ENCODE data around the gene AGFG2.

AGFG2 gene

GRCh38 chr7:100588438-100588837 lies 49.4 kb downstream of the AGFG2 start:
- no peak for DNase-seq

DNA sequence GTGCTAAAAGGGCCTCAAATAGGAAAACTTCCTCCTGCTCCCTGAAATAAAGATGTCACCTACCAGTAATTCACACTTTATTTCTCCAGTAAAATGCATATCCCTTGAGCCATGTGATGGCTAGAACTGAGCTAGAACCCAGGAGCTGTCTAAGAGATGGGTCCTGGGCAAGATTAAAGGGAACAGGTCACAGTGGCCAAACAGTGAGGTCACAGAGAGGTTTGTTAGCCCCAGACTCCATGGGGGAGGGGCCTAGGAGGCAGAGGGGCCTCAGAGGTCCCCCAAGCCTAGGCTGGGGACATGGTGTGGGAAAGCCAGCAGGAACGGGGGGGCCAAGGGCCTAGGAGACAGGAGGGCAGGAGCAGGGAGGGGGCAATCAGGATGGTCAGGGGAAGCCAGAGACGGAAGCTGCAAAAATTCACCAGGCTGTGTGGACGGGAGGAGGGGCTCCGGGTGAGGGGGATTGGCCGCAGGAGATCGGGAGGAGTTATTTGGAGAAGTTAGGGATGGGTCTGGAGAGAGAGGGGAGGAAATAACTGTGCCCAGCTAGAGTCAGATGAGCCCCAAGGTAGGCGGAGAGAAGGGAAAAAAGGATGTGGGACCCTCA lies 50.4 kb downstream of the AGFG2 start:
- DNase-seq = no peak

GRCh38 chr7:100590077-100590737 lies 51.2 kb downstream of the AGFG2 start:
- no peak for DNase-seq

DNA sequence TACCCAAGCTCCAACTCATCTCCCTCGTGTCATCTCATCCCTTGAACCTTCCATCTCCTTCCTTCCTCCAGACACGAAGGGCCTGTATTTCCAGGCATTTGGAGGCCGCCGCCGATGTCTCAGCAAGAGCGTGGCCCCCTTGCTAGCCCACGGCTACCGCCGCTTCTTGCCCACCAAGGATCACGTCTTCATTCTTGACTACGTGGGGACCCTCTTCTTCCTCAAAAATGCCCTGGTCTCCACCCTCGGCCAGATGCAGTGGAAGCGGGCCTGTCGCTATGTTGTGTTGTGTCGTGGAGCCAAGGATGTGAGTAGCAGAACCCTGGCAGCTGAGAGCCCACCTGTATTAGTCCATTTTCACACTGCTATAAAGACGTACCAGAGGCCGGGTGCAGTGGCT lies 52.6 kb downstream of the AGFG2 start:
- DNase-seq = no peak

DNA sequence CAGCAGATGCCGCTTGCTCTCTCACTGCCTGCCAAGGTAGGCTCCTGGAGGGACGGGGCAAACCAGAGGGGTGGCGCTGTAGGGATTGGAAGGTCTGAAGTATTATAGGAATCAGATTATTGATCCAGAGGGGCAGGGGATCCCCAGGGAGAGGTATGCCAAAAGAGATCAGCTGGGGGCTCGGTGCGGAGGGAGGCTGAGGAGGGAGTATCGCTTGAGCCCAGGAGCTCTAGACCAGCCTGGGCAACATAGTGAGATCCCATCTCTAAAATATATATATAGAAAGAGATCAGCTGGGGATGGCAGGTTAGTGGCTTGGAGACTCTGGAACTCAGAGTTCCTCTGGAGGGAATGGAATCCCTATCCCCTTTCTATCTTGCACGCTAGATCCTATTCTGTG lies 56.2 kb downstream of the AGFG2 start:
- no peak for DNase-seq

- no peak for DNase-seq
Measured at GRCh38 chr7:100598425-100598824, 59.4 kb downstream of the AGFG2 start.

- DNase-seq = no peak
Measured at GRCh38 chr7:100599911-100600729, 61.1 kb downstream of the AGFG2 start.

DNA sequence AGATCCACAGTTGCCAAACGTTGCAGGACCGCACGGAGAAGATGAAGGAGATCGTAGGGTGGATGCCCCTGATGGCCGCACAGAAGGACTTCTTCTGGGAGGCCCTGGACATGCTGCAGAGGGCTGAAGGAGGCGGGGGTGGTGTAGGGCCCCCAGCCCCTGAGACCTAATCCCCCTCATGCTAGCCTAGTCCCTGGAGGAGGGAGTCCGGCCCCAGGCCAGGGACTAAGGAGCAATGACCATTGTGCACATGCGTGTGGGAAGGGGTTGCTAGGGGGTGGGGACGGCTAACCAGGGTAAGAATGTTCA lies 61.7 kb downstream of the AGFG2 start:
- DNase-seq = no peak

- DNase-seq = no peak
Measured at GRCh38 chr7:100602889-100603725, 64.1 kb downstream of the AGFG2 start.

- no peak for DNase-seq
Measured at GRCh38 chr7:100603726-100604027, 64.7 kb downstream of the AGFG2 start.

- DNase-seq = no peak
Measured at GRCh38 chr7:100604028-100604975, 65.3 kb downstream of the AGFG2 start.

GRCh38 chr7:100604976-100605911 lies 66.2 kb downstream of the AGFG2 start:
- no peak for DNase-seq

DNA sequence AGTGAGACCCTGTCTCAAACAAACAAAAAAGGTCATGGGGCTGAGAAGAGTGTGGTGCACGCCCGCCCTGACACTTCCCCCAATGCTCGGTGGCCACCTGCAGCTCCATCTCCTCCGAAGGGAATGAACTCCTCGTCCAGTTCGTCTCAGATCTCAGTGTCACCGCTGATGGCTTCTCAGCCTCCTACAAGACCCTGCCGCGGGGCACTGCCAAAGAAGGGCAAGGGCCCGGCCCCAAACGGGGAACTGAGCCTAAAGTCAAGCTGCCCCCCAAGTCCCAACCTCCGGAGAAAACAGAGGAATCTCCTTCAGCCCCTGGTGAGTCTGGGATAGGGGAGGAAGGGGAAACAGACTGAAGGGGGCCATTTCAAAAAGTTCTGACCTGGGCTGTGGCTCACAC lies 67.3 kb downstream of the AGFG2 start:
- DNase-seq = no peak

- no peak for DNase-seq
Measured at GRCh38 chr7:100607111-100607510, 68.1 kb downstream of the AGFG2 start.

GRCh38 chr7:100609958-100610357 lies 71.0 kb downstream of the AGFG2 start:
- DNase-seq = no peak

- DNase-seq = peak; percentile 98
Measured at GRCh38 chr7:100611983-100612729, 73.2 kb downstream of the AGFG2 start, which contains the start of gene MOSPD3. TSS of gene MOSPD3 (plus strand) at chr7:100612540. CDS start at chr7:100612792, 252 bp downstream.

DNA sequence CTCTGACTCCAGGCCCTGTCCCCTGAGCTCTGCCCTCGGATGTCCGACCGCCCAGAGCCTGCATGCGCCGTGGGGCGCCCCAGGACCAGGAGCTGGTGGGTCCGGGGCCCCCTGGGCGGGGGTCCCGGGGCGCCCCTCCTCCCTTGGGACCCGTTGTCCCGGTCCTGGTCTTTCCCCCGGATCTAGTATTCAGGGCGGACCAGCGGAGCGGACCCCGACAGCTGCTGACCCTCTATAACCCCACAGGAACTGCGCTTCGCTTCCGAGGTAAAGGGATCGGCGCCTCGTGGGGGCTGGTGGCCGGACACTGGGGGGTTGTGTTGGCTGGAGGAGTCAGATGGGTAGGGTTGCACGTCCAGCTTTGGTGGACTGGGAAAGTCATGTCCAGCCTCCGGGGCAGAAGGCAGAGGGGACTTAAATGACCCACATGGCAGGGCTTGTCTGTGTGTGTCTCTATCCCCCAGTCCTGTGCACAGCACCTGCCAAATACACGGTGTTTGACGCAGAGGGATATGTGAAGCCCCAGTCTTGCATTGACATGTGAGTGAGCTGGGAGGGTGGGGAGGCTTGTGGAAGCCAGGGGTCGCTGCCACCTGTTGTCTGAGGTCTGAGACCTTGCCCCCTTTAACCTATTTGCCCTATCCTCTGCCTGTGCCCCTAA lies 73.9 kb downstream of the AGFG2 start:
- no peak for DNase-seq

GRCh38 chr7:100613412-100614175 lies 74.6 kb downstream of the AGFG2 start:
- DNase-seq = no peak

- DNase-seq = no peak
Measured at GRCh38 chr7:100614308-100614861, 75.4 kb downstream of the AGFG2 start.
